ENCODE data around the gene PRTG.
"Not testable (repeated sequence)": the region's sequence is repeated elsewhere in the genome, so short reads cannot be mapped to it uniquely, and the experiment has no call there.

PRTG gene

GRCh38 chr15:55743729-55744655 is 1.0 kb upstream of the PRTG start:
- DNase-seq: peak in 1 of 2 experiments; percentile 21

- DNase-seq: peak; percentile 23 to 57
Measured at GRCh38 chr15:55742498-55742926, 440 bp downstream of the PRTG start.

- peak in 1 of 2 experiments; percentile 43 for DNase-seq
Measured at GRCh38 chr15:55741833-55742497, 987 bp downstream of the PRTG start.

GRCh38 chr15:55740981-55741832 is 1.7 kb downstream of the PRTG start:
- peak in 1 of 2 experiments; percentile 32 for DNase-seq

- no peak for DNase-seq
Measured at GRCh38 chr15:55740359-55740878, 2.5 kb downstream of the PRTG start.

- DNase-seq: no peak
Measured at GRCh38 chr15:55739641-55740040, 3.3 kb downstream of the PRTG start.

GRCh38 chr15:55738715-55739114 is 4.2 kb downstream of the PRTG start:
- no peak for DNase-seq

GRCh38 chr15:55737373-55737772 is 5.6 kb downstream of the PRTG start:
- DNase-seq: no peak

- DNase-seq: no peak
Measured at GRCh38 chr15:55736756-55737155, 6.2 kb downstream of the PRTG start.

GRCh38 chr15:55734641-55735040 is 8.3 kb downstream of the PRTG start:
- DNase-seq: no peak

- DNase-seq: not testable (repeated sequence)
Measured at GRCh38 chr15:55733461-55733860, 9.5 kb downstream of the PRTG start.

- no peak for DNase-seq
Measured at GRCh38 chr15:55721554-55722185, 21.3 kb downstream of the PRTG start.

- DNase-seq: no peak
Measured at GRCh38 chr15:55715355-55716076, 27.4 kb downstream of the PRTG start.

GRCh38 chr15:55714064-55714463 is 28.9 kb downstream of the PRTG start:
- DNase-seq: no peak

- DNase-seq: no peak
Measured at GRCh38 chr15:55712363-55712762, 30.6 kb downstream of the PRTG start.

GRCh38 chr15:55710286-55710685 is 32.7 kb downstream of the PRTG start:
- DNase-seq: no peak

GRCh38 chr15:55709458-55709857 is 33.5 kb downstream of the PRTG start:
- DNase-seq: no peak

GRCh38 chr15:55708720-55709119 is 34.2 kb downstream of the PRTG start:
- no peak for DNase-seq

GRCh38 chr15:55707951-55708350 is 35.0 kb downstream of the PRTG start:
- DNase-seq: no peak

- no peak for DNase-seq
Measured at GRCh38 chr15:55707518-55707917, 35.4 kb downstream of the PRTG start.

GRCh38 chr15:55703873-55704301 is 39.1 kb downstream of the PRTG start:
- no peak for DNase-seq

- no peak for DNase-seq
Measured at GRCh38 chr15:55700876-55701275, 42.1 kb downstream of the PRTG start.
